Adipocyte (in vitro differentiated cells): ENCODE measurements around the gene S100A4.

Experiments used
- DNase-seq: peaks from one replicate; pipeline ENCODE4 v3.0.0-alpha.2; 2015; ENCODE audit warnings: low read depth
- H3K27me3 ChIP-seq: replicated peaks from 2 replicates; pipeline ENCODE4 v1.7.0; 2013; ENCODE audit warnings: mild to moderate bottlenecking, low read length, moderate library complexity; ENCODE audit not compliant: control insufficient read depth, insufficient read depth
- H3K36me3 ChIP-seq: 2 replicates; pipeline ENCODE4 v1.7.0; 2013; ENCODE audit warnings: low read length, mild to moderate bottlenecking, moderate library complexity; ENCODE audit not compliant: control insufficient read depth, insufficient read depth, severe bottlenecking
- H3K4me1 ChIP-seq: 2 replicates; pipeline ENCODE4 v1.7.0; 2013; ENCODE audit warnings: mild to moderate bottlenecking, low read length, moderate library complexity; ENCODE audit not compliant: control insufficient read depth, insufficient read depth
- H3K4me3 ChIP-seq: 2 replicates; pipeline ENCODE4 v1.7.0; 2013; ENCODE audit warnings: mild to moderate bottlenecking, low read length, moderate library complexity
- H3K9ac ChIP-seq: 2 replicates; pipeline ENCODE4 v1.7.0; 2013; ENCODE audit warnings: mild to moderate bottlenecking, low read length, moderate library complexity
- H3K9me3 ChIP-seq: 2 replicates; pipeline ENCODE4 v1.7.0; 2013; ENCODE audit warnings: mild to moderate bottlenecking, low read length, moderate library complexity; ENCODE audit not compliant: control insufficient read depth

Gene S100A4

DNA sequence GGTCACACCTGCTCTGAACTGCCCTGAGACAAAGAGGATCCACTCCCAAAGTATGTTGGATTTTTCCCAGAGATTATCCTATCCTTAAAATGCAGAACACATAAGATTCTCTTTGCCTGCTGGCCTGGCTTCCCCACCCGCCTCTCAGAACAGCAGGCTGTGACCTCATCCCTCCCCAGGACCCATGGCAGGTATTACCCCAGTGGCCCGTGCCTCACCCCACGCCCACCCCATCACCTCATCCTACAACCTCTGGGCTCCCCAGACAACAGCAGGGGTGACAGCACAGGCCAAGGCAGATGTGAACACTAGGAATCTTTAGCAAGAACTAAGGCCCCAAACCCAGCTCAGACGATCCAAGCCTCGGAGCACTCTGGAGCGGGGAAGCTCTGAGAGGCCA lies 50.1 kb downstream of the S100A4 start:
- DNase-seq, result no peak
- peaks cover 9% of the 10 kb centered on the region for H3K4me1 ChIP-seq
- no peaks in the 10 kb centered on the region for H3K9me3 ChIP-seq
- H3K27me3 ChIP-seq, result no peaks in the 10 kb centered on the region
- no peaks in the 10 kb centered on the region for H3K36me3 ChIP-seq
- H3K4me3 ChIP-seq, result no peak overlapping the region
- no peak overlapping the region for H3K9ac ChIP-seq

DNA sequence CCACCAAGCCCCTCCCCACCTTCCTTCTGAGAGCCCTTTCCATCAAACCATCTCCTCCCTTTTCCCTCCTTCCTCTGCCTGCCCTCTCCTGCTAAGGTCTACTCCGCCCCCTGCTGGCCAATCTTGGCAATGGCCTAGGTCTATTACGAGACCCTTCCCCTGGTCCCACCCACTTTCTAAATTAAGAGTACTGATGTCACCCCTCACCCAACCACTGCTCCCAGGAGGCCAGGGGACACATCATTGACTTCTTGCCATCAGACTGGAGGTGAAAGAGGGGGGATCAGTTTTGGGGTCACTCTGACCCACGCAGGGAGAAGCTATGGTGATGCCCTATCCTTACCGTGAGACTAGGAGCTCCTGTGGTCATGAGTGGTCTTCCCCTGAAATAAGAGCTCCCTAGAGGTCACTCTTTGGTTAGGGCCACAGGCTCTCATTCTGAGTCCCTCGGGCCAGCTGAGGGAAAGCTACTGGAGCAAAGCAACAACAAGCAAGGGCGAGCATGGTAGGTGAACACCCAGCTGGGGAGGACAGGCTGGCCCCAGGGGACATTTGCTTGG lies 50.5 kb downstream of the S100A4 start:
- Histone ChIP-seq H3K4me3 (no peak overlapping the region), H3K9me3 (no peaks in the 10 kb centered on the region), H3K4me1 (peaks cover 11% of the 10 kb centered on the region), H3K27me3 (no peaks in the 10 kb centered on the region), H3K36me3 (no peaks in the 10 kb centered on the region), H3K9ac (no peak overlapping the region)
- peak; percentile 91 for DNase-seq
